GM18868 (cell line): ENCODE results near the gene RBM20.

Experiments
- ATAC-seq: cut with Tn5 transposase; IDR thresholded peaks from one replicate; pipeline ENCODE4 v1.9.1; 2021; ENCODE audit warnings: mild to moderate bottlenecking, moderate library complexity; ENCODE audit not compliant: unreplicated experiment

Gene RBM20

GRCh38 chr10:110883924-110884323, 239.8 kb downstream of the RBM20 start:
- ATAC-seq, result no peak

DNA sequence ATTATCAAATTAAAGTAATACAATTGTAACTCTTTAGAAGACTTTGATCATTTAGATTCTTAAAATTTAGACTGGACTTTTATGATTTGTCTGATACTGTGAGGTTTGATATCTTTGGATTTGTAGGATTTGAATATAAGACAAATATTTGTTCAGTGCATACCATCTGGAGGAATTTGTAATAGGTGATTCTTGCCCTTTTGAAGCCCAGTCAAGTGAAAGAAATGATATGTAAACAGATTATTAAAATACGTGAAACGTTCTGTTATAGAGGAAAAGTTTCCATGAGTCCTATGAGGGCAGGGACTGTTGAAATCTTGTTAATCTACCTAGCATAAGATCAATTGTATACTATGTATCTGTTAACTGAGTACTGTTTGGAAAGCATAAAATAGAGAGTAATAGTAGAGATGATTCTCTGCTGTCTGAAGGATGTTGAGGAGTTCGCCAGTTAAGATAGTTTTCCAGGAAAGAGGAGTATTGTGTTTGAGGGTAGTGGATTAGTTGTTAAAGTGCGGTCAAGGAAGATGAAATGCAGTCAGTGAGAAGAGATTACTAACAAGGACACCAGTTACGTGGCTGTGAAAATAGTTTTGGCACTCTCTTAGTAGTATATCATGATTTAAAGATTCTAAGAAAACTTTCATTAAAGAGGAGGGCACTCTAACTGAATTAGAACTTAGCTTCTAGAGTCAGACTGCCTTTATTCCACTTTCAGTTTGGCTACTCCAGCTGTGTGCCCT, 242.0 kb downstream of the RBM20 start:
- no peak for ATAC-seq

GRCh38 chr10:110887560-110887959, 243.4 kb downstream of the RBM20 start:
- ATAC-seq, result no peak
